NCI-H446 treated with DMSO at 0.1 percent for 48 hours (cell line): Measurements from ENCODE around the gene SAFB2.

Experiments
- DNase-seq: peaks from one replicate; lab custom pipeline; 2025; lab: John Stamatoyannopoulos, UW

Gene SAFB2

DNA sequence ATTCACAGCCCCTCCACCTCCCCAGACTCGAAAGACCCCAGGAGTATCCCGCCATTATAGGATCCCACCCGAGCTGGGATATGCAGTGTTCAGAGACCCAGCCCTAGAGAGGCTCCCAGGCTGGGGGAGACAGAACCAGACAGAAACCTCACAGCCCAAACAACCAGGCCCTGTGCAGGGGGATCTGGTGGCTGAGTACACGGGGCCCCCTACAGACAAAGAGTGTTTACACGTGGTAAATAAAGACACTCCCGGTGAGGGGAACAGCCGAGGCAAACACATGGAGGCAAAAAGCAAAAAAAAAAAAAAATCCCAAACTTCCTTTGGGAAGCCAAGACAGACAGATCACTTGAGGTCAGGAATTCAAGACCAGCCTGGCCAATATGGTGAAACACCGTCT is 79.9 kb downstream of the SAFB2 start:
- DNase-seq, result no peak

DNA sequence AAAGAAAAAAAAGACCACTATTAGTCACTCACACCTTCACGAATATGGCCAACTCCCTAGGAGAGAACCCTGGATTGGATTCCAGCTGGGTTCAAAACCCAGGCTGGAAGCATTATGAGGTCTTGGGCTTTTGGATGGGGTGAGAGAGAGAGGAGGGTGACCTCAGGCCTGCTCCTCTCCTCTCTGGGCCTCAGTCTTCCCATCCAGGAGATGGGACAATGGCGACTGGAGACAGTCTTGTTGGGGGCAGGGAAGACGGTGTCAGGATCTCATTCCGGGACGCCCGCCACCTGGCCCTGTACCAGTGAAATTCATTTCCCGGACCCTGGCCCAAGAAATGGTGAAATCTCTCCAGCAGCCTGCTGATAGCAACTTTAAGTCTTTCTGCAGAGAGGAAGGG is 81.1 kb downstream of the SAFB2 start:
- no peak for DNase-seq

DNA sequence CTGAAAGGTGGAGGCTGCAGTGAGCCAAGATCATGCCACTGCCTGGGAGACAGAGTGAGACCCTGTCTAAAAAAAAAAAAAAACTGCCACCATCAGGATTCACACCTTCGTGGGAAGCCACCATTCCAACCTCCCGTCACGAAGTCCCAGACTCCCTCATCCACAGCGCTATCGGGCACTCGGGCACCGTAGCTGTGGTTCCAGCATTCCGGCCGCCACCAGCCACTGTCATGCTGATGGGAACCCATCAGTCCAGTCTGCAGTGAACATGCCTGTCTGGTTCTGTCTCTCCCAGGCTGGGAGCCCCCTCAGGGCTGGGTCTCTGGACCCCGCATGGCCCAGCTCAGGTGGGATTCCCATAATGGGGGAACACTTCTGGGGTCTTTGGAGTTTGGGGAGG is 82.4 kb downstream of the SAFB2 start:
- no peak for DNase-seq

DNA sequence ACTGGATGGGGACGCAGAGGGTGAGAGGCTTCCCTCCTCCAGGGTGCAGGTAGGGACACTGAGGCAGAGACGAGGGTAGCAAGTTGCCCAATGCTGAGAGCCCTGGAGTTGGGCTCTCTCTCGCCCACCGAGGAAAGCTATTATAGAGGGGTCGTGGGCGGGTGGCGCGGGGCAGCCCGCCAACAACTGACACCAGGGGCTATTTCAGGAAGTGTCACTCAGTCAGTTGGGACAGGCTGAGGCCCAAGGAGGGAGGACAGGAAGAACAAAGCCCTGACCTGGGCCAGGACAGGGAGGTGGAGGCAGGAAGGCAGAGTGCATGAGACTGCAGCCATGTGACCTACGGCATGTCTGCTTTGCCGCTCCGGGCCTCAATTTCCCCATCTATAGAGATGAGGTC is 84.7 kb downstream of the SAFB2 start:
- DNase-seq, result no peak
